Stimulated activated CD4-positive, alpha-beta T cell treated with anti-CD3 and anti-CD28 coated beads, Interleukin-15, amount 100 ng/mL, for 24 hours (primary cell): ENCODE data around the gene CACNA2D4.

Source experiments
- DNase-seq: peaks from one replicate; pipeline ENCODE4 v3.0.0-alpha.2; 2020

The CACNA2D4 gene

GRCh38 chr12:1796515-1797010 lies 121.9 kb downstream of the CACNA2D4 start:
- peak; percentile 68 for DNase-seq

DNA sequence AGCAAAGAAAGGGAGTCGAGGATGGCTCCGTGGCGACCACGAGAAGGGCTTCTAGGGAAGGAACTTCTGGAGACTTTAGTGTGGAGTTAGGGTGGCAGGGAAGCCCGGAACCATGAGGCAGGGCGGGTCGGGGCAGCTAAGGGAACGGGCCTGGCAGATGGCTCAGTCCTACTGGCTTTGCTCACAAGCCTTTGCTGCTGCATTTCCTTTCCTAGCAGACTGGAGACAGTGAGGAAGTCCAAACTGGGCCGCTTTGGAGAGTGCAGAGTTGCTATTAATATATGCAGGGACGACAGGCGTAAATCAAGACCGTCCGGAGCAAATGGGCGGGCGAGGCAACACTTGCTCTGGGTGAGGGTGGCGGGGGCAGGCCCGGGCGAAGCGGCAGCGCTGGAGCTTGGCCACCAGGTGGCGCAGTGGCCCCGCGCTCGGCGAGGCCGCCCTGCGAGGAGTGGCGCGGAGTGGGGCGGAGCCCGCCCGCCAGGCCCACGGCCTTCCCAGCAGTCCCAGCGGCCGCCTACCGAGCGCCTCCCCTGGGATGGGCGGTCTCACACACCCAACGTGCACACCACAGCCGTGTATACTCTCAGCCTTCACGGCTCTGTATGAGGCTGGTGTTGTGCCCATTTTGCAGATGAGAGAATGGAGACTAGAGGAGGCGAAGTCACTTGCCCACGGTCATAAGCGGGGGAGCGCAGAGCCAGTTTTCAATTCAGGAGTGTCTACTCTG lies 122.5 kb downstream of the CACNA2D4 start:
- DNase-seq, result peak; percentile 96

- no peak for DNase-seq
Observed at GRCh38 chr12:1795221-1795784, 123.1 kb downstream of the CACNA2D4 start.

DNA sequence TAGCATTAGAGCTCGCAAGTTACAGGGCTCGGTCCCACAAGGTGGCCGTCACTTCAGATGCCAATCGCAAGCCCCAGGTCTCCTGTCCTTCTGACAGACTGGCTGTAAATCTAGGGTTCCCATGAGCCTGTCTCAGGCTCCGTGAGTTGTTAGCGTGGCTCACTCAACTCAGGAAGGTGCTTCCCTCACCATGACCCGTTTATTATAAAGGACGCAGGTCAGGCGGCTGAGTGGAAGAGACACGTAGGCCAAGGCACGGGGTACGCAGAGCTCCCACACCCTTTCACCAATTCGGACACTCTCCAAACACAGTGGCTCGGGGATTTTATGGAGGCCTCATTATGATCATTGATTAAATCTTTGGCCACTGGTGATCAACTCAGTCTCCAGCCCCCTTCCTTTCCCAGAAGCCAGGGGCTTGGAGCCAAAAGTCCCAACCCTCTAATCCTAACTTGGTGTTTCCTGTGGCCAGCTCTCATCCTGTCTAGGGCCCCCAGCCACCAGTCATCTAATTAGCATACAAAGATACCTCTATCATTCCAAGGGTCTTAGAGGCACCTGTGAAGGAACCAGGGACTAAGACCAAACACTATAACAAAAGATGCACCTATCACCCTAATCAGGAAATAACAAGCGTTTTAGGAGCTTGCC lies 123.9 kb downstream of the CACNA2D4 start:
- DNase-seq, result no peak

DNA sequence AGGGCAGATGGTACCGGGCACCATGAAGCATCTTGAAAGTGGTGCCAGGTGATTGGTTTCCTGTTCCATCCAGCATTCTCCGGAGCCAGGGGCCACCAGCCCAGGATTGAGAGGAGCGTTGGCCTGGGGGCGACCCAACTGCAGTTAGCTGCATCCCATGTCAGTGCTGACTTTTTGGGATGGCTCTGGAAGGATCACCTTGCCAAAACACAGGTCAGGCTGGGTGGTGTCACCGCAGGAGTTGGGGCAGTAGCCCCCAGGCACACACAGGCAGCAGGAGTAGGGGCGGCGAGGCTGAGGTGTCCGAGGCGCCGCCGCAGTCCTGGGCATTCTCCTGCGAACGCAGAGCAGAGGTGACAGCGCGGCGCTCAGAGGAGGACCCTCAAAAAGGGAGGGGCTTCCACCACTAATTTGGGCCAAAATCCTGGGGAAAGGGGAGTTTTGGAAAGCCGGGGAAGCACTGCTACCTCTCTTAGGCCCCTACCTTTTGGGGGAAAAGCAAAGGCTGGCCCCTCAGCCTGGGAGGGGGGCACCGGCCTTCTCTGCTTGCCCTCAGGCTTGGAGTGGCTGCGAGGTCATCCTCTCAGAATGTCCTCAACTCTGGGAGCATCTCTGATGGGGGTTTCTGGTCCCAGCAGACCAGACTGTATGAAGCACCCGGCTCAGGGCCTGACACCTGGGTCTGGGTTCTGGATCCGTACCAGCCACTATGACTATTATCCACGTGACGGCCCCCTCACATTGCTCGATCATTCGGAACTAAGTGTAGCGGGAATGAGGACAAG lies 124.8 kb downstream of the CACNA2D4 start:
- DNase-seq, result no peak

- DNase-seq, result no peak
Observed at GRCh38 chr12:1792406-1792805, 126.0 kb downstream of the CACNA2D4 start.

- peak; percentile 72 for DNase-seq
Observed at GRCh38 chr12:1791104-1791841, 127.2 kb downstream of the CACNA2D4 start.

DNA sequence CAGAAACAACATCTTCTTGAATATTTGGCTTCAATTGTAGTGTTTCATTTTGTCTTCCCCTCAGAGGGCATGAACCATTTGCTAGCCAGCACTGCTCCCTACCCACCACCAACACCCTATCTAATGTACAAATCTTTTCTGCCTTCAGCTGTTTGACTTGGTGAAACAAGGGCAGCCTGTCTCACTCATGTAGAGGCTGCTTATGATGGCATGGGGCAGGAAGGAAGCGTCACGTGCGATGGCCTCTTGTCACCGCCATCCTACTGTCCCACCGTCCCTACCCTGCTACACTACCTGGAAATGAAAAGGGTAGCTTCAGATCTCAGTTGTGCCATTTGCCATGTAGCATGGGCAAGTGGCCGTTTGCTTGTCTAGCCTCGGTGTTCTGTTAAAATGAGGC lies 128.0 kb downstream of the CACNA2D4 start:
- DNase-seq, result no peak

- no peak for DNase-seq
Observed at GRCh38 chr12:1787714-1788113, 130.7 kb downstream of the CACNA2D4 start.

- no peak for DNase-seq
Observed at GRCh38 chr12:1782215-1782614, 136.2 kb downstream of the CACNA2D4 start.

DNA sequence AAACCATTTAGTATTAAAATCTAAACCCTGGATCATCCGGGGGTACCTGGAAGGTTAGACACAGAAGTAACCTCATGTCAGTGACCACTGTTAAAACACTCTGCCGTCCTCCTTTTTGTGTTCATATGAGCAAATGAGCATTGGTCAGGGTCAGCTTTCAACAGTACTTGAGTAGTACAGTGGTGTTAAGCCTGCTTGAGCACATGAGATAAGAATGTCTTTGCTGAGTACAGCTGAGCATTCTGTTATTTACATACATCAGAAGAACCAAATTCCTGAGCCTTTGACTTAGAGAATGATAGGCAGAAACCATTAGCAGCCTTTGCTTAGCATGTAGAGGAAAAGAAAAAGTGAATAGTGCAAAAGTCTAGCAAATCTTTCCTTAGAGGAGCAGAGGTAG lies 136.7 kb downstream of the CACNA2D4 start:
- no peak for DNase-seq

GRCh38 chr12:1779783-1780182 lies 138.7 kb downstream of the CACNA2D4 start:
- DNase-seq, result no peak

GRCh38 chr12:1778911-1779310 lies 139.5 kb downstream of the CACNA2D4 start:
- no peak for DNase-seq

GRCh38 chr12:1777798-1778197 lies 140.7 kb downstream of the CACNA2D4 start:
- DNase-seq, result no peak

- DNase-seq, result no peak
Observed at GRCh38 chr12:1776170-1776921, 142.1 kb downstream of the CACNA2D4 start.

DNA sequence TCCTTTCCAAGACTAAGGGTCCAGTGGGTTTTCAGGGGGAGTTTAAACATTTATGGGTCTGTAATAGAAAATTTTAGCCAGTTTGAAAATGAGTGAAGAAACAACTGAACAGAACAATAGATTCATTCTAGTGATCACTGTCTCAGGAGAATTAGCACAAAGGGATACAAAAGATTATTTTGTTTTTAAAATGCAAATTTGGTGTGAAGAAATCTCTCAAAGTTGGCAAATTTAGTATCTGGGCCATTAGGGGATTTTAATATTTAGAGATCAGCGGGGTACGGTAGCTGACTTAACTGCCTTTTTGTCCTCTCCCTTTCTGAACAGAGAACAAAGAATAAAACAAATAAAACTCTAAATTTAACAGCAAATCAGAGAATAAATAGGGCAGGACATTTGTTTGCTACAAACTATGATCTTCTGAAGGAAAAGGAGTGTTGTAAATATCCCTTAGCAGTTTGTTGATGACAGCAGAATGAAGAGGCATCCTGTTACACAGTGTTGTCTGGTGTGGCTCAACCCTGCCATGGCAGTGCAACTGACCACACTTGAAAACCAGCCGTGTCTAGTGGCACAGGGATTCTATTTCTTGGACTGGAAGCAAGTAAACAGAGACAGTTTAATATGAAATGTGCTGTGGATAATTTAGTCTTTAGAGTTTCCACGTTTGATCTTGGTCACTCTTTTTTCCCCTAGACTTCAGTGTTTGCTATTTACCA lies 144.4 kb downstream of the CACNA2D4 start:
- DNase-seq, result no peak

DNA sequence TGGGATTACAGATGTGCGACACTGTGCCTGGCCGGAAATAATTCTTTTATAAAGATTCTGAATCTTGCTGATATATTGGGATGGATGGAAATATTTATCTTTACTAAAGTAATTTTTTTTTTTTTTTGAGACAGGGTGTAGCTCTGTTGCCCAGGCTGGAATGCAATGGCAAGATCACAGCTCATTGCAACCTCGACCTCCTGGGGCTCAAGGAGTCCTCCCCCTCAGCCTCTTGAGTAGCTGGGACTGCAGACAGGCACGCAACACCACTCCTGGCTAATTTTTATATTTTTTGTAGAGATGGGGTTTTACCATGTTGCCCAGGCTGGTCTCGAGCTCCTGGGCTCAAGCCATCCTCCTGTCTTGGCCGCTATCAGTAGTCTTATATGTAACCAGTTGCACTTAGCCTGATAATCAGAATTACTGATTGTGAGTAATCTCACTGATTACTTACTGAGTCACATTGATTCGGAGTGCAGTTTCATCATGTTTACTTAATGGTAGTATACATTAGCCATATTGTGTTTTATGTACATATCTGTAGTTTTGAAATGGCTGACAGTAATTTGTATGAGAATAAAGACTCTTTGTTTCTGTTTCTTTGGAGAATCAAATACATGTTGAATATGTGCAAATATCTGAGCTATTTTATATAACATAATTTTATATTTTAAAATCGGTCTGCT lies 148.5 kb downstream of the CACNA2D4 start:
- no peak for DNase-seq

- no peak for DNase-seq
Observed at GRCh38 chr12:1768615-1769014, 149.8 kb downstream of the CACNA2D4 start.

DNA sequence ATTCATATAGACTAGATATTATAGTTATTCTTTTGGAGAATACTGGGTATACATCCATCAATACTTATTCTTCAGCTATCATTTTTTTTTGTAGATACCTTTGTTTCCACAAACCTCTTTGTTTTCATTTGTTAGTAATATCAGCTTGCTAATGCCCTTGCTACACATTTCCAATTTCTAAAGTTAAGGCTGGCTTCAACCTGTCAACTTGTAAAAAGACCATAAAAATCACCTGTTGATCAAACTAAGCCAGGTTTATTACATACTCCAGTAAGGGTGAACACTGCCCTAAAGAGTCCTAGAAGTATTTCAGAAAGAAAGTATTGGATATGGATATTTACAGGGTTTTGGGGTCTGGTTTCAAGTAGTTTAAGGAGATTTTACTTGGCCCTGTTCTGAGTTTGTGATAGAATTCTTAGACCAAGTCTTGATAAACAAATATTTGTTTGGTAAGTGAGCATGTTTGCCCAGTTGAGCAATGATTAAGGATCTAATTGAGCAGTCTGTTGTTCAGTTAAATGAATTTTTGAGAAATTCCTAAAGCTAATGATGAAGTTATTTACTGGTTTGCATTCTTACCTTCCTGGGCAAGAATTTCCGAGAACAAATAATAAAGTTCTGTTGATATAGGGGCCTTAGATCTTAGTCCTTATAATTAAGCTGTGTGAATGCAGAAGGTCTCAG lies 150.9 kb downstream of the CACNA2D4 start:
- no peak for DNase-seq

DNA sequence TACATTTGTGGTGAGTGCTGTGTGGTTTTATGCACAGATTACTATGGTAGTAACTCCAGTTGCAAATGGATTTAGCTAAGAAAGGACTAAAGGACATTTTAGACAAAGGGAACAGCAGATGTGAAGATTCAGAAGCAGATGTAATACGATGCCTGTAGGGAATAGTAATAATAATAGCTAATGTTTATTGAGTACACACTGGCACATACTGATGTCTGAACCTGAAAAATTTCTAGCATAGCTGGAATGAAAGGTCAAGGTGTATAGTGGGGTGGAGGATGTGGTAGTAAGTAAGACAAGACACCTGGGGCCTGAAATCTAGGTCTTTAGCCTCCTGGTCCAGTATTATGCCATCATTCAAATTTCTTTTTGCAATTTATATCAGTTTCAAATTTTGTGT lies 152.3 kb downstream of the CACNA2D4 start:
- DNase-seq, result no peak
